ENCODE measurements around the gene ZNF646. TPM values are rescaled to one million over a fixed set of nuclear protein-coding genes. Genes with fewer than 3 reads are reported as not detected.

The ZNF646 gene
- total and polyA plus RNA-seq, 2 of the 13 experiments (the other 11 are each of a cell fraction or from before 2014, with no cell fraction given) = 3.4 to 10.9 TPM

GRCh38 chr16:31129568-31130335, 55.5 kb downstream of the ZNF646 start:
- no TSS peak for BruUV-seq (replicated peaks)
- Histone ChIP-seq H4K20me1 (ENCODE audit: insufficient read depth, low read length) (no peaks in the 10 kb centered on the region), H2AFZ (ENCODE audit: low read length) (no peak overlapping the region), H3K4me1 (ENCODE audit: insufficient read depth, low read length) (peaks cover 12% of the 10 kb centered on the region), H3K27me3 (ENCODE audit: control insufficient read depth in 1 of 2, insufficient read depth in 2 of 2, low read length in 2 of 2) (no peaks in the 10 kb centered on the region), H3K36me3 (replicated peaks in 1 of 2; ENCODE audit: control insufficient read depth in 1 of 2, insufficient read depth in 2 of 2, low read length in 2 of 2) (peaks cover 17 to 18% of the 10 kb centered on the region in 2 experiments; a peak in 4 of 5 replicates), H3K79me2 (ENCODE audit: insufficient read depth, low read length) (no peaks in the 10 kb centered on the region), H3K27ac (ENCODE audit: extremely low read length, insufficient read depth, low read length) (no peak overlapping the region), H3K4me3 (replicated peaks in 1 of 3; ENCODE audit: insufficient read depth in 1 of 3, low read depth in 2 of 3, low read length in 3 of 3) (no peak overlapping the region), H3K9me3 (ENCODE audit: low read length) (no peaks in the 10 kb centered on the region), H3K4me2 (ENCODE audit: low read depth, low read length) (no peak overlapping the region), H3K9ac (ENCODE audit: insufficient read depth, low read depth, low read length) (no peak overlapping the region)
- ATAC-seq = no peak
- POLR2A ChIA-PET = interaction anchor here (0.5 to 4.2 kb wide), 4 partner anchors 10 to 15 kb away, joined by 3 to 17 read pairs (median 4); partner anchors contain the start of gene KAT8
- 91% methylated on average over 26 of the region's 29 CpGs for WGBS (ENCODE audit: low lambda C conversion rate)
- FAIRE-seq = no peak
- DNase-seq (ENCODE audit: low spot score) = no peak
- TF ChIP-seq ZNF737 (CRISPR knock-in tag; IDR thresholded peaks at IDR 0.05; ENCODE audit: borderline replicate concordance) = no peak
- no peak for TF ChIP-seq KLF13 (CRISPR knock-in tag; IDR thresholded peaks at IDR 0.05)
- TF ChIP-seq ATF7-NPFF (CRISPR knock-in tag; IDR thresholded peaks at IDR 0.05; ENCODE audit: low read depth) = no peak
- no peak for TF ChIP-seq ZNF557 (CRISPR knock-in tag; IDR thresholded peaks at IDR 0.05)
- TF ChIP-seq MAZ (IDR thresholded peaks at IDR 0.05; ENCODE audit: borderline replicate concordance, low read depth, low read length) = no peak
- no peak for TF ChIP-seq MAZ (CRISPR knock-in tag; IDR thresholded peaks at IDR 0.05; ENCODE audit: low read depth)
- TF ChIP-seq ELF3 (CRISPR knock-in tag; IDR thresholded peaks at IDR 0.05) = no peak
- TF ChIP-seq CREB1 (IDR thresholded peaks at IDR 0.05) = no peak
- TF ChIP-seq CREB1 (CRISPR knock-in tag; IDR thresholded peaks at IDR 0.05) = no peak
- TF ChIP-seq ETV5 (CRISPR knock-in tag; IDR thresholded peaks at IDR 0.05; ENCODE audit: borderline replicate concordance) = no peak
- no peak for TF ChIP-seq ZNF362 (CRISPR knock-in tag; IDR thresholded peaks at IDR 0.05; ENCODE audit: borderline replicate concordance)
- no peak for TF ChIP-seq ZMYM2 (CRISPR knock-in tag; IDR thresholded peaks at IDR 0.05)
- no peak for TF ChIP-seq ZSCAN5A (CRISPR knock-in tag; IDR thresholded peaks at IDR 0.05; ENCODE audit: borderline replicate concordance)
- TF ChIP-seq ZNF251 (CRISPR knock-in tag; IDR thresholded peaks at IDR 0.05) = no peak
- no peak for TF ChIP-seq ELK4 (CRISPR knock-in tag; IDR thresholded peaks at IDR 0.05; ENCODE audit: borderline replicate concordance)
- no peak for TF ChIP-seq ZBTB2 (CRISPR knock-in tag; IDR thresholded peaks at IDR 0.05; ENCODE audit: low read depth)
- no peak for TF ChIP-seq ZNF749 (CRISPR knock-in tag; IDR thresholded peaks at IDR 0.05; ENCODE audit: borderline replicate concordance)
- no peak for TF ChIP-seq ZNF777 (CRISPR knock-in tag; IDR thresholded peaks at IDR 0.05)
- CTCF ChIA-PET (ENCODE audit: low intra/inter-chr PET ratio, low total read pairs) = no interaction called here
- intact Hi-C loops (cut with micrococcal nuclease; ENCODE audit: unreplicated experiment) (no loop called here), in situ Hi-C loops (cut with HindIII; ENCODE audit: extremely low pct_ligation_motif_present, low pct_unique_long_range_greater_than_20kb) (no loop called here)
